ENCODE data around the gene ZSCAN25.
"Not testable (repeated sequence)": the region's sequence is repeated elsewhere in the genome, so short reads cannot be mapped to it uniquely, and the experiment has no call there.

Gene ZSCAN25

GRCh38 chr7:99618726-99619125, 2.0 kb downstream of the ZSCAN25 start:
- DNase-seq, result no peak

- DNase-seq, result no peak
These were observed 2.9 kb downstream of the ZSCAN25 start for GRCh38 chr7:99619571-99620130.

- DNase-seq, result no peak
These were observed 4.5 kb downstream of the ZSCAN25 start for GRCh38 chr7:99621271-99621670.

- no peak for DNase-seq
These were observed 5.8 kb downstream of the ZSCAN25 start for GRCh38 chr7:99622596-99622995.

GRCh38 chr7:99623091-99623693, 6.4 kb downstream of the ZSCAN25 start:
- no peak for DNase-seq

- no peak for DNase-seq
These were observed 7.1 kb downstream of the ZSCAN25 start for GRCh38 chr7:99623702-99624447.

GRCh38 chr7:99624484-99624883, 7.7 kb downstream of the ZSCAN25 start:
- DNase-seq, result no peak

- no peak for DNase-seq
These were observed 8.6 kb downstream of the ZSCAN25 start for GRCh38 chr7:99625321-99625720.

- no peak for DNase-seq
These were observed 9.2 kb downstream of the ZSCAN25 start for GRCh38 chr7:99625961-99626360.

GRCh38 chr7:99626661-99627060, 9.9 kb downstream of the ZSCAN25 start:
- no peak for DNase-seq

- DNase-seq, result no peak
These were observed 10.8 kb downstream of the ZSCAN25 start for GRCh38 chr7:99627513-99627912.

- no peak for DNase-seq
These were observed 12.0 kb downstream of the ZSCAN25 start for GRCh38 chr7:99628471-99629465.

GRCh38 chr7:99629643-99630042, 12.9 kb downstream of the ZSCAN25 start:
- DNase-seq, result no peak

GRCh38 chr7:99631295-99632109, 14.8 kb downstream of the ZSCAN25 start:
- peak; percentile 56 for DNase-seq

GRCh38 chr7:99637414-99637813, 20.7 kb downstream of the ZSCAN25 start:
- DNase-seq, result not testable (repeated sequence)

- DNase-seq, result no peak
These were observed 22.0 kb downstream of the ZSCAN25 start for GRCh38 chr7:99638731-99639130.

GRCh38 chr7:99639267-99639666, 22.5 kb downstream of the ZSCAN25 start:
- DNase-seq, result no peak

GRCh38 chr7:99642027-99642426, 25.3 kb downstream of the ZSCAN25 start:
- no peak for DNase-seq

GRCh38 chr7:99643464-99643863, 26.7 kb downstream of the ZSCAN25 start:
- DNase-seq, result no peak

GRCh38 chr7:99644431-99644830, 27.7 kb downstream of the ZSCAN25 start:
- no peak for DNase-seq

GRCh38 chr7:99645590-99645989, 28.8 kb downstream of the ZSCAN25 start:
- no peak for DNase-seq

- DNase-seq, result no peak
These were observed 32.1 kb downstream of the ZSCAN25 start for GRCh38 chr7:99648843-99649242.

Data from hematopoietic multipotent progenitor cell treated with erythropoietin and hydrocortisone succinate and interleukin-3 and kit ligand, for 6 days (in vitro differentiated cells).